Measurements from ENCODE around the gene ANKRD29.
"Not testable (repeated sequence)": the region's sequence is repeated elsewhere in the genome, so short reads cannot be mapped to it uniquely, and the experiment has no call there.

The ANKRD29 gene

DNA sequence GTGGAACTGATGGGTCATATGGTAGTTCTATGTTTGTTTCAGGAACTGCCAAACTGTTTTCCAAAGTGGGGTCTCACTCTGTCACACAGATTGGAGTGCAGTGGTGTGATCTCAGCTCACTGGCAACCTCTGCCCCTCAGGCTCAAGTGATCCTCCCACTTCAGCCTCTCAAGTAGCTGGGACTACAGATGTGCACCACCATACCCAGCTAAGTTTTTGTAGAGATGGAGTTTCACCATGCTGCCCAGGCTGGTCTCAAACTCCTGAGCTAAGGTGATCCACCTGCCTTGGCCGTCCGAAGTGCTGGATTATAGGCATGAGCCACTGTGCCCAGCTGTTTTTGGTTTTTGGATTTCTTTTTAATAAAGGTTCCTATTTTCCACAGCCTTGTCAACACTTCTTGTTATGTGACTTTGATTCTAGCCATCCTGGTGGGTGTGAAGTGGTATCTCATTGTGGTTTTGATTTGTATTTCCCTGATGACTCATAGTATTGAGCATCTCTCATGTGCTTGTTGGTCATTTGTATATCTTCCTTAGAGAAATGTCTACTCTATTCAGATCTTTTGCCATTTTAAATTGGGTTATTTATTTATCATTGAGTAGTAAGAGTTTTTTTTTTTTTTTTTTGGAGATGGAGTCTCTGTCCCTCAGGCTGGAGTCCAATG is 99.2 kb downstream of the ANKRD29 start:
- H3K27ac ChIP-seq (ENCODE audit: extremely low read depth, low read depth, low read length), result no peak overlapping the region
- ChIA-PET POLR2A (no interaction called here), CTCF (no interaction called here)
- H3K4me3 ChIP-seq (ENCODE audit: low read depth, low read length), result no peak overlapping the region
- no peak for TF ChIP-seq ZNF311 (tag by site-specific recombination; IDR thresholded peaks at IDR 0.05; ENCODE audit: borderline replicate concordance)
- TF ChIP-seq ZNF223 (tag by site-specific recombination; IDR thresholded peaks at IDR 0.05), result no peak
- no peak for TF ChIP-seq ZNF23 (tag by site-specific recombination; IDR thresholded peaks at IDR 0.05; ENCODE audit: borderline replicate concordance)
- no peak for TF ChIP-seq ZNF548 (tag by site-specific recombination; IDR thresholded peaks at IDR 0.05)
- no peaks in the 10 kb centered on the region for H3K9me3 ChIP-seq (ENCODE audit: control insufficient read depth, insufficient read depth, low read depth, low read length)
- peaks cover 35 to 75% of the 10 kb centered on the region in 2 experiments for H3K36me3 ChIP-seq (ENCODE audit: control insufficient read depth in 2 of 2, insufficient read depth in 1 of 2, low read length in 2 of 2)
- no peaks in the 10 kb centered on the region for H3K4me1 ChIP-seq (ENCODE audit: control insufficient read depth, insufficient read depth, low read length)

DNA sequence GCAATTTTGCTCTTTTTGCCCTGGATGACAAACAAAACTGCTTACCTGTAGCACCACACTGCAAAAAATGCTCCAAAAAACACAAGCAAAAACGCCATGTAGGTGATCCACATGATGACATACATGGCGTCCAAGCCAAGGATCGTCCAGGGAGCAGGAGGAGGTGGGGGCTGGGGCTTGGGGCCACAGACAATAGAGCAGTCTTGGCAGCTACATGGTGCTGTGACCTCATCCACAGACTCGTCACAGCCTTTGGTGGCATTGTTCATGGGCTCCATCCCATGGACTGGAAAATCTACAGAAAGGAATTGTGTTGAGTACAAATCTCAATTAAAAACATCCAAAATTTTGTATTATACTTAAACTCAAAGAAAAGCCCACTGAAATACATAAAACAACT is 102.5 kb downstream of the ANKRD29 start:
- H3K36me3 ChIP-seq (ENCODE audit: control insufficient read depth in 2 of 2, insufficient read depth in 1 of 2, low read length in 2 of 2), result peaks cover 21 to 78% of the 10 kb centered on the region in 2 experiments
- no peak for TF ChIP-seq ZNF155 (tag by site-specific recombination; IDR thresholded peaks at IDR 0.05)
- no peak for TF ChIP-seq SALL2 (tag by site-specific recombination; IDR thresholded peaks at IDR 0.05; ENCODE audit: borderline replicate concordance)
- no peak for TF ChIP-seq BCL11A (tag by site-specific recombination; IDR thresholded peaks at IDR 0.05; ENCODE audit: low read depth)
- TF ChIP-seq ZNF37A (tag by site-specific recombination; IDR thresholded peaks at IDR 0.05), result no peak
- POLR2A ChIA-PET, result no interaction called here

DNA sequence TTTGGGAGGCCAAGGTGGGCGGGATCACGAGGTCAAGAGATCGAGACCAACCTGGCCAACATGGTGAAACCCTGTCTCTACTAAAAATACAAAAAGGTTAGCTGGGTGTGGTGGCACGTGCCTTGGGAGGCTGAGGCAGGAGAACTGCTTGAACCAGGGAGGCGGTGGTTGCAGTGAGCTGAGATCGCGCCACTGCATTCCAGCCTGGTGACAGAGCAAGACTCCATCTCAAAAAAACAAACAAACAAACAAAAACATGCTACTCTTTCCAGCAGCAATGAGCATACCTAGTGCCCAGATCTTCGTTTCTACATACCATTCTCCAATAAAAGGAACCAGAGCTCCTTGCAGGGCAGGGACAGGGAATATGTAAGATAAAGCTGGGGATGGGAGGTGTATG is 105.2 kb downstream of the ANKRD29 start:
- H3K4me3 ChIP-seq (ENCODE audit: low read depth, low read length); H3K27ac ChIP-seq (ENCODE audit: extremely low read depth, low read depth, low read length); H3K9me3 ChIP-seq (ENCODE audit: control insufficient read depth, insufficient read depth, low read depth, low read length); H3K4me1 ChIP-seq (ENCODE audit: control insufficient read depth, insufficient read depth, low read length); POLR2A ChIA-PET: not testable (repeated sequence)
- H3K36me3 ChIP-seq (ENCODE audit: control insufficient read depth in 2 of 2, insufficient read depth in 1 of 2, low read length in 2 of 2), result peaks cover 18 to 92% of the 10 kb centered on the region in 2 experiments
- CTCF ChIA-PET, result interaction anchor here (1.5 kb wide), 1 partner anchor 146 kb away, joined by 5 read pairs; no protein-coding TSS in a partner anchor

More for the DNA sequence above, 102.5 kb downstream of the ANKRD29 start:
- H3K27ac ChIP-seq (ENCODE audit: extremely low read depth, low read depth, low read length), result no peak overlapping the region
- CTCF ChIA-PET, result interaction anchor here (0.7 kb wide), 1 partner anchor 143 kb away, joined by 3 read pairs; no protein-coding TSS in a partner anchor
- H3K9me3 ChIP-seq (ENCODE audit: control insufficient read depth, insufficient read depth, low read depth, low read length), result no peaks in the 10 kb centered on the region
- H3K4me1 ChIP-seq (ENCODE audit: control insufficient read depth, insufficient read depth, low read length), result no peaks in the 10 kb centered on the region
- H3K4me3 ChIP-seq (ENCODE audit: low read depth, low read length), result no peak overlapping the region

DNA sequence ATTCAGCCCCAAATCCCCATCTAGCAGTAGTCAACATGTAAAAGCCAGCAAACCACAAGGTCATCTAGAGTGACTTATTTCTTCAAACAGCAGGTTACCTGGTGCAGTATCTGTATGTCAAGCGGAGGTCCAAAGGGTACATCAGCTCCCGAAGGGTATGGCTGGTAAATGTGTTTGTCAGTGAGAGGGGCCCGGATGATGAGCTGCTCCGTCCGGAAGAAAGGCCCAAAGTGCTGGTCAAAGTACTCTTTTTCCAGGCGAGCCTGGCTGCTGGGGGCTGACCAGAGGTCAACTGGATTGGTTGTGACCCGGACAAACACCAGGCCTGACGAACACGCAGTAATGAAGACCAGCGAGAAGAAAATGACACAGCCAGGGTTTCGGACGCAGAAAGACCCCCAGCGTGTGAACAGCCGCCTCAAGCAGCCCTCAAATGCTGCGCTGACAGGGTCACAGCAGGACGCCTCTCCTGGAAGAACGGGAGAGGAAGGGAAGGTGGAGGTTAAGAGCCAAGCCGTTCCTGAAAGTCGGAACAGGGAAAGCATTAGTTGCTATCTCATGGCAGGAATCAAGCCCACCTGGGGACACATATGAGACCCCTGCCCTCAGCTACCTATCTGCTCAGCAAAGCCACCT is 106.4 kb downstream of the ANKRD29 start:
- Histone ChIP-seq H3K9me3 (ENCODE audit: control insufficient read depth, insufficient read depth, low read depth, low read length) (no peaks in the 10 kb centered on the region), H3K4me1 (ENCODE audit: control insufficient read depth, insufficient read depth, low read length) (no peaks in the 10 kb centered on the region), H3K4me3 (ENCODE audit: low read depth, low read length) (no peak overlapping the region), H3K36me3 (ENCODE audit: control insufficient read depth in 2 of 2, insufficient read depth in 1 of 2, low read length in 2 of 2) (peaks cover 18 to 95% of the 10 kb centered on the region in 2 experiments), H3K27ac (ENCODE audit: extremely low read depth, low read depth, low read length) (no peak overlapping the region)
- POLR2A ChIA-PET, result no interaction called here
- CTCF ChIA-PET, result interaction anchor here (1.5 kb wide), 1 partner anchor 147 kb away, joined by 5 read pairs; no protein-coding TSS in a partner anchor
- TF ChIP-seq ZBTB7A (tag by site-specific recombination; IDR thresholded peaks at IDR 0.05; ENCODE audit: low read depth), result no peak
- no peak for TF ChIP-seq ZNF776 (tag by site-specific recombination; IDR thresholded peaks at IDR 0.05; ENCODE audit: borderline replicate concordance)
- no peak for TF ChIP-seq ZNF391 (tag by site-specific recombination; IDR thresholded peaks at IDR 0.05; ENCODE audit: borderline replicate concordance, low read depth)
- TF ChIP-seq ZNF138 (tag by site-specific recombination; IDR thresholded peaks at IDR 0.05; ENCODE audit: borderline replicate concordance), result no peak
- no peak for TF ChIP-seq ZSCAN30 (tag by site-specific recombination; IDR thresholded peaks at IDR 0.05)
- TF ChIP-seq, protein P1, sequence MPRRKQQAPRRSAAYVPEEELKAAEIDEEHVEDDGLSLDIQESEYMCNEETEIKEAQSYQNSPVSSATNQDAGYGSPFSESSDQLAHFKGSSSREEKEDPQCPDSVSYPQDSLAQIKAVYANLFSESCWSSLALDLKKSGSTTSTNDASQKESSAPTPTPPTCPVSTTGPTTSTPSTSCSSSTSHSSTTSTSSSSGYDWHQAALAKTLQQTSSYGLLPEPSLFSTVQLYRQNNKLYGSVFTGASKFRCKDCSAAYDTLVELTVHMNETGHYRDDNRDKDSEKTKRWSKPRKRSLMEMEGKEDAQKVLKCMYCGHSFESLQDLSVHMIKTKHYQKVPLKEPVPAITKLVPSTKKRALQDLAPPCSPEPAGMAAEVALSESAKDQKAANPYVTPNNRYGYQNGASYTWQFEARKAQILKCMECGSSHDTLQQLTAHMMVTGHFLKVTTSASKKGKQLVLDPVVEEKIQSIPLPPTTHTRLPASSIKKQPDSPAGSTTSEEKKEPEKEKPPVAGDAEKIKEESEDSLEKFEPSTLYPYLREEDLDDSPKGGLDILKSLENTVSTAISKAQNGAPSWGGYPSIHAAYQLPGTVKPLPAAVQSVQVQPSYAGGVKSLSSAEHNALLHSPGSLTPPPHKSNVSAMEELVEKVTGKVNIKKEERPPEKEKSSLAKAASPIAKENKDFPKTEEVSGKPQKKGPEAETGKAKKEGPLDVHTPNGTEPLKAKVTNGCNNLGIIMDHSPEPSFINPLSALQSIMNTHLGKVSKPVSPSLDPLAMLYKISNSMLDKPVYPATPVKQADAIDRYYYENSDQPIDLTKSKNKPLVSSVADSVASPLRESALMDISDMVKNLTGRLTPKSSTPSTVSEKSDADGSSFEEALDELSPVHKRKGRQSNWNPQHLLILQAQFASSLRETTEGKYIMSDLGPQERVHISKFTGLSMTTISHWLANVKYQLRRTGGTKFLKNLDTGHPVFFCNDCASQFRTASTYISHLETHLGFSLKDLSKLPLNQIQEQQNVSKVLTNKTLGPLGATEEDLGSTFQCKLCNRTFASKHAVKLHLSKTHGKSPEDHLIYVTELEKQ (tag by site-specific recombination; IDR thresholded peaks at IDR 0.05; ENCODE audit: borderline replicate concordance), result no peak
- TF ChIP-seq ZNF366 (tag by site-specific recombination; conservative IDR thresholded peaks at IDR 0.05), result no peak
- TF ChIP-seq ZNF23 (tag by site-specific recombination; IDR thresholded peaks at IDR 0.05; ENCODE audit: borderline replicate concordance), result no peak
- no peak for TF ChIP-seq ZNF37A (tag by site-specific recombination; IDR thresholded peaks at IDR 0.05)
- no peak for TF ChIP-seq SCRT1 (tag by site-specific recombination; IDR thresholded peaks at IDR 0.05; ENCODE audit: borderline replicate concordance)
- no peak for TF ChIP-seq HOXC10 (CRISPR knock-in tag; IDR thresholded peaks at IDR 0.05)
- no peak for TF ChIP-seq ZNF311 (tag by site-specific recombination; IDR thresholded peaks at IDR 0.05; ENCODE audit: borderline replicate concordance)
- no peak for TF ChIP-seq ZNF530 (tag by site-specific recombination; IDR thresholded peaks at IDR 0.05; ENCODE audit: low read depth)
- no peak for TF ChIP-seq ZNF600 (tag by site-specific recombination; IDR thresholded peaks at IDR 0.05)
- TF ChIP-seq, protein P2, sequence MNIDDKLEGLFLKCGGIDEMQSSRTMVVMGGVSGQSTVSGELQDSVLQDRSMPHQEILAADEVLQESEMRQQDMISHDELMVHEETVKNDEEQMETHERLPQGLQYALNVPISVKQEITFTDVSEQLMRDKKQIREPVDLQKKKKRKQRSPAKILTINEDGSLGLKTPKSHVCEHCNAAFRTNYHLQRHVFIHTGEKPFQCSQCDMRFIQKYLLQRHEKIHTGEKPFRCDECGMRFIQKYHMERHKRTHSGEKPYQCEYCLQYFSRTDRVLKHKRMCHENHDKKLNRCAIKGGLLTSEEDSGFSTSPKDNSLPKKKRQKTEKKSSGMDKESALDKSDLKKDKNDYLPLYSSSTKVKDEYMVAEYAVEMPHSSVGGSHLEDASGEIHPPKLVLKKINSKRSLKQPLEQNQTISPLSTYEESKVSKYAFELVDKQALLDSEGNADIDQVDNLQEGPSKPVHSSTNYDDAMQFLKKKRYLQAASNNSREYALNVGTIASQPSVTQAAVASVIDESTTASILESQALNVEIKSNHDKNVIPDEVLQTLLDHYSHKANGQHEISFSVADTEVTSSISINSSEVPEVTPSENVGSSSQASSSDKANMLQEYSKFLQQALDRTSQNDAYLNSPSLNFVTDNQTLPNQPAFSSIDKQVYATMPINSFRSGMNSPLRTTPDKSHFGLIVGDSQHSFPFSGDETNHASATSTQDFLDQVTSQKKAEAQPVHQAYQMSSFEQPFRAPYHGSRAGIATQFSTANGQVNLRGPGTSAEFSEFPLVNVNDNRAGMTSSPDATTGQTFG (tag by site-specific recombination; IDR thresholded peaks at IDR 0.05; ENCODE audit: borderline replicate concordance), result no peak

All from HEK293 (cell line).